GM18868 (cell line): ENCODE data around the gene MPEG1.

ENCODE experiments used
- ATAC-seq: cut with Tn5 transposase; IDR thresholded peaks from one replicate; pipeline ENCODE4 v1.9.1; 2021; ENCODE audit warnings: mild to moderate bottlenecking, moderate library complexity; ENCODE audit not compliant: unreplicated experiment

MPEG1 gene

GRCh38 chr11:59171508-59172322 is 41.0 kb downstream of the MPEG1 start, which contains the start of gene DTX4:
TSS of gene DTX4 (plus strand) at chr11:59172132. CDS start at chr11:59172596, 464 bp downstream.
- ATAC-seq = peak; percentile 58

GRCh38 chr11:59164028-59164427 is 48.7 kb downstream of the MPEG1 start:
- no peak for ATAC-seq
